Liver (tissue), 3 donors: ENCODE data around the gene NRG3.

Source experiments
- ATF3 ChIP-seq: IDR thresholded peaks from 2 replicates; pipeline ENCODE4 v1.6.1; 2016; ENCODE audit warnings: antibody characterized with exemption
- CTCF ChIP-seq: fragments of 150-350 bp; IDR thresholded peaks from 2 replicates; pipeline ENCODE4 v1.5.1; 2017; ENCODE audit warnings: improper control_type of control experiment, low read depth, low read length; ENCODE audit not compliant: missing input control
- EGR1 ChIP-seq, 2 donors: IDR thresholded peaks; 2 replicates each; pipeline ENCODE4 v1.6.1; 2016 to 2018; ENCODE audit warnings: antibody characterized with exemption in 2 of 2, low read depth in 2 of 2
- GABPA ChIP-seq, 2 donors: IDR thresholded peaks in 1 of 2; conservative IDR thresholded peaks in 1 of 2; 2 replicates each; pipeline ENCODE4 v1.6.1; 2016; ENCODE audit warnings: antibody characterized with exemption in 2 of 2, mild to moderate bottlenecking in 1 of 2, moderate library complexity in 1 of 2
- JUND ChIP-seq, 2 donors: IDR thresholded peaks; 2 replicates each; pipeline ENCODE4 v1.6.1; 2016; ENCODE audit warnings: antibody characterized with exemption in 2 of 2
- MAX ChIP-seq: IDR thresholded peaks from 2 replicates; pipeline ENCODE4 v1.6.1; 2016; ENCODE audit warnings: antibody characterized with exemption
- RAD21 ChIP-seq, 2 donors: IDR thresholded peaks; 2 replicates each; pipeline ENCODE4 v1.6.1; 2016; ENCODE audit warnings: antibody characterized with exemption in 2 of 2, mild to moderate bottlenecking in 2 of 2
- REST ChIP-seq: IDR thresholded peaks from 2 replicates; pipeline ENCODE4 v1.6.1; 2016; ENCODE audit warnings: antibody characterized with exemption, mild to moderate bottlenecking
- SP1 ChIP-seq: IDR thresholded peaks from 2 replicates; pipeline ENCODE4 v1.6.1; 2018; ENCODE audit warnings: antibody characterized with exemption, mild to moderate bottlenecking
- TAF1 ChIP-seq: conservative IDR thresholded peaks from 2 replicates; pipeline ENCODE4 v1.6.1; 2016; ENCODE audit warnings: antibody characterized with exemption, mild to moderate bottlenecking
- YY1 ChIP-seq: IDR thresholded peaks from 2 replicates; pipeline ENCODE4 v1.6.1; 2016; ENCODE audit warnings: antibody characterized with exemption, mild to moderate bottlenecking
- donor health status: healthy.
- donor health status: healthy.

- TF ChIP-seq ATF3: no peak
- no peak for TF ChIP-seq CTCF
- no peak for TF ChIP-seq RAD21 (IDR thresholded peaks at IDR 0.05)
- no peak for TF ChIP-seq REST
- TF ChIP-seq GABPA (IDR thresholded peaks at IDR 0.05 in 1 of 2, conservative IDR thresholded peaks at IDR 0.05 in 1 of 2): no peak
- no peak for TF ChIP-seq MAX
- no peak for TF ChIP-seq JUND (IDR thresholded peaks at IDR 0.05)
- no peak for TF ChIP-seq SP1
- TF ChIP-seq TAF1: no peak
- TF ChIP-seq EGR1 (IDR thresholded peaks at IDR 0.05; ENCODE audit: low read depth in 2 of 2): no peak
- TF ChIP-seq YY1: no peak
Measured at GRCh38 chr10:82529062-82529461, 654.1 kb downstream of the NRG3 start.
